ENCODE results near the gene INS. TPM values are rescaled to one million over a fixed set of nuclear protein-coding genes. Genes with fewer than 3 reads are reported as not detected.

Gene INS
- total RNA-seq, 1 experiment from 2014 or later = not detected

- no peak overlapping the region for H3K27ac ChIP-seq
- peaks cover 18% of the 10 kb centered on the region for H3K9me3 ChIP-seq (replicated peaks)
- H3K27me3 ChIP-seq (replicated peaks) = no peaks in the 10 kb centered on the region
- no peaks in the 10 kb centered on the region for H3K36me3 ChIP-seq
- no peak for DNase-seq (ENCODE audit: low read depth in 1 of 2, low spot score in 2 of 2)
- peaks cover 30% of the 10 kb centered on the region for H3K4me1 ChIP-seq (replicated peaks)
- H3K4me3 ChIP-seq = no peak overlapping the region
Measured at GRCh38 chr11:2120359-2121100, 40.5 kb downstream of the INS start.

- Histone ChIP-seq H3K27ac (no peak overlapping the region), H3K4me3 (no peak overlapping the region), H3K4me1 (replicated peaks) (peaks cover 30% of the 10 kb centered on the region), H3K9me3 (replicated peaks) (peaks cover 19% of the 10 kb centered on the region), H3K27me3 (replicated peaks) (no peaks in the 10 kb centered on the region), H3K36me3 (no peaks in the 10 kb centered on the region)
- no peak for DNase-seq (ENCODE audit: low read depth in 1 of 2, low spot score in 2 of 2)
Measured at GRCh38 chr11:2118677-2119076, 42.3 kb downstream of the INS start.

GRCh38 chr11:2116680-2117079, 44.3 kb downstream of the INS start:
- Histone ChIP-seq H3K4me1 (replicated peaks) (peaks cover 12% of the 10 kb centered on the region), H3K36me3 (no peaks in the 10 kb centered on the region), H3K9me3 (replicated peaks) (peaks cover 21% of the 10 kb centered on the region), H3K4me3 (no peak overlapping the region), H3K27ac (no peak overlapping the region), H3K27me3 (replicated peaks) (no peaks in the 10 kb centered on the region)
- DNase-seq (ENCODE audit: low read depth in 1 of 2, low spot score in 2 of 2) = no peak

DNA sequence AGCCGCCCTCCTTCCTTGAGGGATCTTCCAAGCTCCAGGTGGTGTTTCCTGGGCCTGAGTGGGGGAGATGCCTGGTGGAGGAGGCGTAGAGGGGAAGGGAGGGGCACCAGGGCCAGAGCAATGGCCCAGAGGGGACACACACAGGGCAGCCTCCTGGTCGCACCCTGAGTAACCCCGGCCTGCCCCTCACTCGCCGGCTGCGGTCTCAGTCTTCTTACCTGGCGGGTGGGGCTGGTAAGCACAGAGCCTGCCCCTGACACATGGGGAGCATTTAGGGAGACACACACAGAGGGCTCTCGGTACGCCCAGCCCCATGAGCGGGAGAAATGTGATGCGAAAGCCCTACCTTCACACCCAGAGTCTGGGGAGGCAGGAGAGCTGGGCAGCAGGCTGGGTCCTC, 45.7 kb downstream of the INS start:
- no peak overlapping the region for H3K4me3 ChIP-seq
- no peak overlapping the region for H3K27ac ChIP-seq
- peaks cover under 1% of the 10 kb centered on the region; the same call in 1 of the 2 replicates for H3K4me1 ChIP-seq (replicated peaks)
- H3K36me3 ChIP-seq = no peaks in the 10 kb centered on the region
- peaks cover 21% of the 10 kb centered on the region for H3K9me3 ChIP-seq (replicated peaks)
- H3K27me3 ChIP-seq (replicated peaks) = no peaks in the 10 kb centered on the region
- no peak for DNase-seq (ENCODE audit: low read depth in 1 of 2, low spot score in 2 of 2)

GRCh38 chr11:2114430-2115241, 46.4 kb downstream of the INS start:
- Histone ChIP-seq H3K27me3 (replicated peaks) (no peaks in the 10 kb centered on the region), H3K9me3 (replicated peaks) (peaks cover 21% of the 10 kb centered on the region), H3K36me3 (no peaks in the 10 kb centered on the region), H3K27ac (no peak overlapping the region), H3K4me3 (no peak overlapping the region), H3K4me1 (replicated peaks) (no peaks in the 10 kb centered on the region)
- DNase-seq (ENCODE audit: low read depth in 1 of 2, low spot score in 2 of 2) = no peak

GRCh38 chr11:2113776-2114175, 47.2 kb downstream of the INS start:
- H3K4me1 ChIP-seq (replicated peaks) = no peaks in the 10 kb centered on the region
- H3K9me3 ChIP-seq (replicated peaks) = peaks cover 21% of the 10 kb centered on the region
- no peak overlapping the region for H3K27ac ChIP-seq
- no peaks in the 10 kb centered on the region for H3K36me3 ChIP-seq
- DNase-seq (ENCODE audit: low read depth in 1 of 2, low spot score in 2 of 2) = no peak
- no peak overlapping the region for H3K4me3 ChIP-seq
- H3K27me3 ChIP-seq (replicated peaks) = no peaks in the 10 kb centered on the region

GRCh38 chr11:2110521-2110920, 50.5 kb downstream of the INS start:
- no peaks in the 10 kb centered on the region for H3K27me3 ChIP-seq (replicated peaks)
- no peak for DNase-seq (ENCODE audit: low read depth in 1 of 2, low spot score in 2 of 2)
- H3K36me3 ChIP-seq = no peaks in the 10 kb centered on the region
- H3K4me3 ChIP-seq = no peak overlapping the region
- no peaks in the 10 kb centered on the region for H3K4me1 ChIP-seq (replicated peaks)
- no peak overlapping the region for H3K27ac ChIP-seq
- H3K9me3 ChIP-seq (replicated peaks) = peaks cover 3% of the 10 kb centered on the region; the same call in 1 of the 2 replicates

Other genes starting within 250 kb of the INS start
- gene TNNT3, start 241.5 kb downstream of the INS start, total RNA-seq (2014; rRNA removed; shearing (Covaris generic)) = 7.5 and 8.0 TPM in 2 replicates
- 155 and 244 TPM in 2 replicates for gene MRPL23, start 213.9 kb downstream of the INS start, total RNA-seq (2014; rRNA removed; shearing (Covaris generic))
- gene H19, start 163.4 kb downstream of the INS start, total RNA-seq (2014; rRNA removed; shearing (Covaris generic)) = not detected in 2 replicates
- gene IGF2, start 21.8 kb downstream of the INS start, total RNA-seq (2014; rRNA removed; shearing (Covaris generic)) = 29.7 and 31.5 TPM in 2 replicates
- not detected in 2 replicates for gene TH, start 10.6 kb upstream of the INS start, total RNA-seq (2014; rRNA removed; shearing (Covaris generic))
- not detected in 2 replicates for gene ASCL2, start 109.4 kb upstream of the INS start, total RNA-seq (2014; rRNA removed; shearing (Covaris generic))
- gene C11orf21, start 140.7 kb upstream of the INS start, total RNA-seq (2014; rRNA removed; shearing (Covaris generic)) = 0.11 TPM in 1 of 2 replicates, not detected in the other
- 0.39 TPM in 1 of 2 replicates, not detected in the other for gene TSPAN32, start 140.8 kb upstream of the INS start, total RNA-seq (2014; rRNA removed; shearing (Covaris generic))
- 140 and 219 TPM in 2 replicates for gene CD81, start 216.1 kb upstream of the INS start, total RNA-seq (2014; rRNA removed; shearing (Covaris generic))
- gene TSSC4, start 239.5 kb upstream of the INS start, total RNA-seq (2014; rRNA removed; shearing (Covaris generic)) = 120 and 128 TPM in 2 replicates